ENCODE measurements around the gene PFN3.
"Not testable (repeated sequence)": the region's sequence is repeated elsewhere in the genome, so short reads cannot be mapped to it uniquely, and the experiment has no call there.

The PFN3 gene

GRCh38 chr5:177390363-177391300 is 9.8 kb downstream of the PFN3 start:
- DNase-seq, result peak; percentile 20

- DNase-seq, result no peak
These were observed 11.0 kb downstream of the PFN3 start for GRCh38 chr5:177389241-177390169.

- DNase-seq, result no peak
These were observed 11.9 kb downstream of the PFN3 start for GRCh38 chr5:177388521-177389052.

- no peak for DNase-seq
These were observed 13.1 kb downstream of the PFN3 start for GRCh38 chr5:177387405-177387804.

- no peak for DNase-seq
These were observed 13.9 kb downstream of the PFN3 start for GRCh38 chr5:177386542-177386941.

GRCh38 chr5:177385720-177386119 is 14.7 kb downstream of the PFN3 start:
- no peak for DNase-seq

GRCh38 chr5:177384134-177384533 is 16.3 kb downstream of the PFN3 start, which contains the start of gene SLC34A1:
Gene SLC34A1, plus strand, starts transcription at chr5:177384434. Its CDS starts 1,308 bp downstream, at chr5:177385742.
- DNase-seq, result no peak

GRCh38 chr5:177383181-177383580 is 17.3 kb downstream of the PFN3 start:
- no peak for DNase-seq

GRCh38 chr5:177382423-177383029 is 17.9 kb downstream of the PFN3 start:
- DNase-seq, result no peak

GRCh38 chr5:177380805-177381126 is 19.7 kb downstream of the PFN3 start:
- no peak for DNase-seq

- no peak for DNase-seq
These were observed 21.3 kb downstream of the PFN3 start for GRCh38 chr5:177378884-177379883.

- DNase-seq, result no peak
These were observed 22.3 kb downstream of the PFN3 start for GRCh38 chr5:177377851-177378776.

GRCh38 chr5:177376107-177376506 is 24.4 kb downstream of the PFN3 start:
- DNase-seq, result no peak

- DNase-seq, result not testable (repeated sequence)
These were observed 24.9 kb downstream of the PFN3 start for GRCh38 chr5:177375516-177375915.

GRCh38 chr5:177374211-177374610 is 26.2 kb downstream of the PFN3 start:
- DNase-seq, result no peak

- no peak for DNase-seq
These were observed 26.7 kb downstream of the PFN3 start for GRCh38 chr5:177373806-177374205.

- DNase-seq, result no peak
These were observed 27.6 kb downstream of the PFN3 start for GRCh38 chr5:177372910-177373309.

GRCh38 chr5:177372034-177372896 is 28.2 kb downstream of the PFN3 start:
- no peak for DNase-seq

Measured in NCI-H2171 (cell line).